Measurements from ENCODE around the gene TRIM67. TPM values are rescaled to one million over a fixed set of nuclear protein-coding genes. Genes with fewer than 3 reads are reported as not detected.

Gene TRIM67
- total and polyA plus RNA-seq, 7 donors = under 0.01 to 0.36 (median 0.04) TPM; not detected in 1

DNA sequence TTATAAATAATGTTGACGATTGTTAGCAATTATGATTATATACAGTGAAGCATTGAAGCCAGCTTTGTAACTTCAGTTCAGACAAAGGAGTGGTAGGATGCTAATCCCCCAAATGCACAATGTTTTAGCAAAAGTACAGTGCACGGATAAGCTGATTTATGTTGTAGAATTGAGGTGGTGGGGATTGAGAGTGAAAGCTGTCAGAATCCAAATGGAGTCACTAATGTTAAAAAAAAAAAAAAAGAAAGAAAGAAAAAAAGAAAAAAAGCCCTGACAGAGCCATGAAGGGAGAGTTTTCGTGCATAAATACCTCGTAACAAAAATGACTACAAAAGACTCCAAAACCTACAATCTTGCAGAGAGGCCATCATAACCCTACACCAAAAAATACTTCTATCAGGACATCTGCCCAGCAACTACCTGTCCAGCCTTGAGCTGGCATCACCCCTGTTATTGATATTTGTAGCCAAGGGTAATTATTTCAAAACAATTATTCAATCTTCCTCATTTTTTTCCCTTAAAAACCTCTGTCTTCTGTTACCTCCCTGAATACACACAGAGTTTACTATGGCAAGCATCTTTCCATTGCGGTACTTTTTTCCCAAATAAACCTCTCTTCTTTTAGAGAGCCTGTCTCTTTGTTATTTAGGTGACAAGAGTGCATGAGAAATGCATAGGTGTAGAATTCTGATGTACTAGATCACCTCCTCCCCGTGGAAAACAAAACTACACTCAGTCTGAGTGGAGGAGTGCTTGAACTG, 2.5 kb upstream of the TRIM67 start:
- no peak for TF ChIP-seq EP300 (IDR thresholded peaks at IDR 0.05)
- TF ChIP-seq, protein P1, sequence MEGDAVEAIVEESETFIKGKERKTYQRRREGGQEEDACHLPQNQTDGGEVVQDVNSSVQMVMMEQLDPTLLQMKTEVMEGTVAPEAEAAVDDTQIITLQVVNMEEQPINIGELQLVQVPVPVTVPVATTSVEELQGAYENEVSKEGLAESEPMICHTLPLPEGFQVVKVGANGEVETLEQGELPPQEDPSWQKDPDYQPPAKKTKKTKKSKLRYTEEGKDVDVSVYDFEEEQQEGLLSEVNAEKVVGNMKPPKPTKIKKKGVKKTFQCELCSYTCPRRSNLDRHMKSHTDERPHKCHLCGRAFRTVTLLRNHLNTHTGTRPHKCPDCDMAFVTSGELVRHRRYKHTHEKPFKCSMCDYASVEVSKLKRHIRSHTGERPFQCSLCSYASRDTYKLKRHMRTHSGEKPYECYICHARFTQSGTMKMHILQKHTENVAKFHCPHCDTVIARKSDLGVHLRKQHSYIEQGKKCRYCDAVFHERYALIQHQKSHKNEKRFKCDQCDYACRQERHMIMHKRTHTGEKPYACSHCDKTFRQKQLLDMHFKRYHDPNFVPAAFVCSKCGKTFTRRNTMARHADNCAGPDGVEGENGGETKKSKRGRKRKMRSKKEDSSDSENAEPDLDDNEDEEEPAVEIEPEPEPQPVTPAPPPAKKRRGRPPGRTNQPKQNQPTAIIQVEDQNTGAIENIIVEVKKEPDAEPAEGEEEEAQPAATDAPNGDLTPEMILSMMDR (IDR thresholded peaks at IDR 0.05) = no peak
- TF ChIP-seq POLR2AphosphoS5 (IDR thresholded peaks at IDR 0.05) = no peak
- TF ChIP-seq POLR2A (IDR thresholded peaks at IDR 0.05) = no peak
- H3K9me3 ChIP-seq = no peaks in the 10 kb centered on the region
- intact Hi-C loops (cut with DNase I) = no loop called here
- peaks cover 32 to 65% (median 49%) of the 10 kb centered on the region in 3 donors for H3K27me3 ChIP-seq
- no peak for DNase-seq
- H3K4me3 ChIP-seq = no peak overlapping the region
- WGBS, 2 donors = 67 to 73% methylated on average over 6 of the region's 6 CpGs
- H3K27ac ChIP-seq = no peak overlapping the region
- H3K36me3 ChIP-seq = no peaks in the 10 kb centered on the region
- peaks cover 0 to 31% (median 29%) of the 10 kb centered on the region in 4 donors for H3K4me1 ChIP-seq

DNA sequence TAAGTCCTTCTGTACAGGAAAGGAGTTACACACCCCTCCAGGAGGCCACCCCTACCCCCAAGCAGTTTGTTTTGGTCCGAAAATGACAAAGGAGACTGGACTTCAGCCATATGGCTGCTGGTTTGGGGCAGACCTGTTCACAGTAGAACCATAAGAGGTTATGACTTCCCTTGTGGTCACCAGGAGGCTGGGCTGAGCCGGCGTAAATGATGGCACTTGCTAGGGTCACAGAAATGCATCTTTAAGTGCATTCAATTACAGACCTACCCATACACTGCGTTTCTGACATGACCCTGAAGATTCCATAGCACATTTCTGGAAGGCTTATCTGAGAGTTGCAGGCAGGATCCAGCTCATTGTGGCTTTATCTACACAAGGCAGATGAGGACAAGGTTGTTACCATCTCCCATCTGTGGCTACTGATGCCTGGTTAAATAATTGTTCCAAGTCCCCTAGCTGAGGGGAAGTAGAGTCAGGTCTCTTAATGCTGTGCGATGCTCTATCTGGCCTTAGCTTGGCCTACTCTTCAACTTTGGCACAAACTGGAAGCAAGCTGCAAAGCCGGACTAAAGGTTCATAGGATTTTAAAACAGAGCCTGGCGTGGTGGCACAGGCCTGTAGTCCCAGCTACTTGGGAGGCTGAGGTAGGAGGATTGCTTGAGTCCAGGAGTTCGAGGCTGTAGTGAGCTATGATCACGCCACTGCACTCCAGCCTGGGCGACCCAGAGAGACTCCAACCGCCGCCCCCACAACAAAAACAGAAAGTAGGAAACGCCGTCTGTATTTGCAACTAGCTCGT, 1.7 kb upstream of the TRIM67 start:
- 62 to 77% methylated on average over 15 of the region's 15 CpGs for WGBS, 2 donors
- no peaks in the 10 kb centered on the region for H3K9me3 ChIP-seq
- peaks cover 0 to 31% (median 29%) of the 10 kb centered on the region in 4 donors for H3K4me1 ChIP-seq
- H3K36me3 ChIP-seq = no peaks in the 10 kb centered on the region
- no peak for DNase-seq
- intact Hi-C loops (cut with DNase I) = no loop called here
- TF ChIP-seq, protein P1 (IDR thresholded peaks at IDR 0.05) = no peak
- no peak for TF ChIP-seq EP300 (IDR thresholded peaks at IDR 0.05)
- no peak for TF ChIP-seq POLR2AphosphoS5 (IDR thresholded peaks at IDR 0.05)
- no peak for TF ChIP-seq POLR2A (IDR thresholded peaks at IDR 0.05)
- H3K4me3 ChIP-seq = no peak overlapping the region
- H3K27ac ChIP-seq = no peak overlapping the region
- peaks cover 33 to 73% (median 57%) of the 10 kb centered on the region in 3 donors for H3K27me3 ChIP-seq

DNA sequence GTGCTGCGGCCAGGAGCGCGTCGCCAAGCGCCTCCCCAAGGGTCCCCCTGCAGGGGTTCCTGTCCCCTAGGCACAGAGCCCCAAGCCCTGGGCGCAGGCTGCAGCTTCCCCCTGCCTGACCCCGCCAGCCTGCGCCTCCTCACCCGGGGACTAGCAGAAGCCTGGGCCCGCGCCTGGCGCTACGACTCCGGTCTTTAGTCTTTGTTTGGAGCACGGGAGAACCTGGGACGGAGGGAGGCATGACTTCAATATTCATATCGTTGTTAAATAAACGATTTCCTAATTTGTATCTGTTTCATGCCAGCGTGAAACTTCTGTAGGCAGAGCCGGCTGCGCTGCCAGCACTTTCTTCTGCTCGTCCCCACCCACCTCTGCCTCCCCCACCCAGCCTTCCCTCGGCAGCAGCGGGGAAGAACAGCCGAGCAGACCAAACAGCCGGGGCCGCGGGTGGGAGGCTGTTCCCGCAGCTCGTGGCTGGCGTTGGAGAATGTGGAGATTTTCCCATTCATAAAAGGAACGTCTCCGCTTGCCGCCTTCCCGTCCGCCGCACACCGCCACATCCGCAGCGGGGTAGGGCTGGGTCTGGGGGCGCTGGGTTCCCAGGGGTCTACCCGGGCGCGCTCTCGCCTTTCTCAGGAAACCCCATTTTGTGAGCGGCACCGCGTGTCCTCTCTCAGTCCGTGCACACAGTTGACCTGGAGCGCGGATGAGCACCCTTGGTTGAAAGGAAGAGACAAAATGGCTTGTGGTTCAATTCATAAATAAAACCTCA, 777 bp upstream of the TRIM67 start:
- TF ChIP-seq, protein P1 (IDR thresholded peaks at IDR 0.05) = no peak
- TF ChIP-seq POLR2AphosphoS5 (IDR thresholded peaks at IDR 0.05) (no peak), EP300 (IDR thresholded peaks at IDR 0.05) (no peak), POLR2A (IDR thresholded peaks at IDR 0.05) (no peak)
- 8 to 18% methylated on average over 51 of the region's 51 CpGs for WGBS, 2 donors
- intact Hi-C loops (cut with DNase I) = no loop called here
- Histone ChIP-seq H3K27ac (no peak overlapping the region), H3K4me1 (peaks cover 0 to 31% (median 29%) of the 10 kb centered on the region in 4 donors), H3K36me3 (no peaks in the 10 kb centered on the region), H3K9me3 (no peaks in the 10 kb centered on the region), H3K4me3 (peak overlapping the region in 2 of 4 donors; percentile 39), H3K27me3 (peaks cover 33 to 82% (median 57%) of the 10 kb centered on the region in 3 donors)
- no peak for DNase-seq

DNA sequence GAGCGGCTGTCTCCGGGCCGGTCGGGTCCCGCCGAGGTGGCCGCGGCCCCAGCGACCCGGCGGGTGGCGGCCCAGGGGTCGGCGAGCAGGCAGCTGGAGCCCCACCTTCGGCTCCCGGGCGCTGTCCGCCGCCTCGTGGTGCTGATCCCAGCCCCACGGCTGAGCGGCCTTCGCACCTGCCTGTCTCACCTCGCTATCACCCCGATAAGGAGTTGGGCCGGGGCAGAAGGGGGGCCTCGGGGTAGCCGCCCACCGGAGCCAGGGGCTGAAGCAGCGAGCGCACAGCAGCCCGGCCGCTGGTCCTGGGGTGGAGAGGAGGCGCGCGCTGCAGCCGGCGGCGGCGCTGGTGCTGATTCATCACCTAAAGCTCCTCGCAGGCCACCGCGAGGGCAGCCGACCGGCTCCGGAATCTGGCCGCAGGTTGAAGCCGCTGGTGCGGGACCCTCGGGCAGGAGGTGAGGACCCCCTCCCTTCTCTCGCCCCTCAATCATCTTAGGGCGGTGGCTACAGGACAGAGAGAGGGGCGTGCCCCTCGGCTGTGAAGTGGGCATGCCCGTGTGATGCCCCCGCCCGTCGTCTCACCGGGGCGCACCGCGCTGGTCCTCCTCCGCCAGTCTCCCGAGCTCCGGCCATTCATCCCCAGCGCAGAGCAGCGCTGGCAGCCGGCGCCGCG, 575 bp downstream of the TRIM67 start:
- no peak for TF ChIP-seq EP300 (IDR thresholded peaks at IDR 0.05)
- TF ChIP-seq POLR2A (IDR thresholded peaks at IDR 0.05) = no peak
- TF ChIP-seq, protein P1 (IDR thresholded peaks at IDR 0.05) = no peak
- TF ChIP-seq POLR2AphosphoS5 (IDR thresholded peaks at IDR 0.05) = no peak
- Histone ChIP-seq H3K27ac (no peak overlapping the region), H3K36me3 (no peaks in the 10 kb centered on the region), H3K9me3 (no peaks in the 10 kb centered on the region), H3K4me1 (peaks cover 0 to 31% (median 29%) of the 10 kb centered on the region in 4 donors), H3K4me3 (peak overlapping the region in 3 of 4 donors; percentile 23 to 39 (median 39)), H3K27me3 (peaks cover 33 to 85% (median 57%) of the 10 kb centered on the region in 3 donors)
- intact Hi-C loops (cut with DNase I) = no loop called here
- no peak for DNase-seq
- WGBS, 2 donors = 1 to 2% methylated on average over 71 of the region's 71 CpGs
